PC-9 (cell line): ENCODE data around the gene PLAGL2.

Experiments used
- EZH2 ChIP-seq: fragments of 200-600 bp; sonication (generic); IDR thresholded peaks from 2 replicates; pipeline ENCODE4 v1.8.0; 2017; ENCODE audit warnings: antibody characterized with exemption, low read depth
- TF ChIP-seq, protein P1 (sequence below): fragments of 200-600 bp; sonication (generic); conservative IDR thresholded peaks from 2 replicates; pipeline ENCODE4 v1.6.1; 2017; ENCODE audit warnings: mixed run types, antibody characterized with exemption, mild to moderate bottlenecking, moderate library complexity

- TF ChIP-seq, protein P1, sequence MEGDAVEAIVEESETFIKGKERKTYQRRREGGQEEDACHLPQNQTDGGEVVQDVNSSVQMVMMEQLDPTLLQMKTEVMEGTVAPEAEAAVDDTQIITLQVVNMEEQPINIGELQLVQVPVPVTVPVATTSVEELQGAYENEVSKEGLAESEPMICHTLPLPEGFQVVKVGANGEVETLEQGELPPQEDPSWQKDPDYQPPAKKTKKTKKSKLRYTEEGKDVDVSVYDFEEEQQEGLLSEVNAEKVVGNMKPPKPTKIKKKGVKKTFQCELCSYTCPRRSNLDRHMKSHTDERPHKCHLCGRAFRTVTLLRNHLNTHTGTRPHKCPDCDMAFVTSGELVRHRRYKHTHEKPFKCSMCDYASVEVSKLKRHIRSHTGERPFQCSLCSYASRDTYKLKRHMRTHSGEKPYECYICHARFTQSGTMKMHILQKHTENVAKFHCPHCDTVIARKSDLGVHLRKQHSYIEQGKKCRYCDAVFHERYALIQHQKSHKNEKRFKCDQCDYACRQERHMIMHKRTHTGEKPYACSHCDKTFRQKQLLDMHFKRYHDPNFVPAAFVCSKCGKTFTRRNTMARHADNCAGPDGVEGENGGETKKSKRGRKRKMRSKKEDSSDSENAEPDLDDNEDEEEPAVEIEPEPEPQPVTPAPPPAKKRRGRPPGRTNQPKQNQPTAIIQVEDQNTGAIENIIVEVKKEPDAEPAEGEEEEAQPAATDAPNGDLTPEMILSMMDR: no peak
- no peak for TF ChIP-seq EZH2
These were observed 16.1 kb downstream of the PLAGL2 start for GRCh38 chr20:32191422-32191821.
